HG03439 (cell line): ENCODE data around the gene RGMB.

Experiments
- ATAC-seq: cut with Tn5 transposase; IDR thresholded peaks from one replicate; pipeline ENCODE4 v1.9.1; 2021; ENCODE audit warnings: mild to moderate bottlenecking, moderate library complexity; ENCODE audit not compliant: unreplicated experiment

The RGMB gene

GRCh38 chr5:98783051-98783649 lies 9.7 kb downstream of the RGMB start:
- ATAC-seq, result no peak

GRCh38 chr5:98784411-98784810 lies 10.9 kb downstream of the RGMB start:
- no peak for ATAC-seq

GRCh38 chr5:98785244-98785643 lies 11.8 kb downstream of the RGMB start:
- no peak for ATAC-seq

- ATAC-seq, result no peak
Measured at GRCh38 chr5:98786191-98786853, 12.9 kb downstream of the RGMB start.

- ATAC-seq, result no peak
Measured at GRCh38 chr5:98787131-98787719, 13.8 kb downstream of the RGMB start.

- ATAC-seq, result no peak
Measured at GRCh38 chr5:98789029-98789428, 15.6 kb downstream of the RGMB start.

GRCh38 chr5:98791001-98791519 lies 17.6 kb downstream of the RGMB start:
- no peak for ATAC-seq

GRCh38 chr5:98791898-98792580 lies 18.6 kb downstream of the RGMB start:
- ATAC-seq, result no peak

GRCh38 chr5:98793223-98793622 lies 19.8 kb downstream of the RGMB start:
- no peak for ATAC-seq

GRCh38 chr5:98794001-98794400 lies 20.5 kb downstream of the RGMB start:
- no peak for ATAC-seq

GRCh38 chr5:98794414-98795080 lies 21.1 kb downstream of the RGMB start:
- ATAC-seq, result no peak

- no peak for ATAC-seq
Measured at GRCh38 chr5:98795243-98795642, 21.8 kb downstream of the RGMB start.

- peak; percentile 73 for ATAC-seq
Measured at GRCh38 chr5:98796197-98796972, 22.9 kb downstream of the RGMB start.

GRCh38 chr5:98798371-98798770 lies 24.9 kb downstream of the RGMB start:
- ATAC-seq, result no peak

GRCh38 chr5:98798847-98799246 lies 25.4 kb downstream of the RGMB start:
- ATAC-seq, result no peak

GRCh38 chr5:98804066-98804465 lies 30.6 kb downstream of the RGMB start:
- ATAC-seq, result no peak

- no peak for ATAC-seq
Measured at GRCh38 chr5:98805070-98805469, 31.6 kb downstream of the RGMB start.

- ATAC-seq, result no peak
Measured at GRCh38 chr5:98807806-98808205, 34.3 kb downstream of the RGMB start.

GRCh38 chr5:98810206-98810605 lies 36.7 kb downstream of the RGMB start:
- no peak for ATAC-seq

GRCh38 chr5:98813755-98814154 lies 40.3 kb downstream of the RGMB start:
- ATAC-seq, result no peak
